Measurements from ENCODE around the gene SLC66A2.
"Not testable (repeated sequence)": the region's sequence is repeated elsewhere in the genome, so short reads cannot be mapped to it uniquely, and the experiment has no call there.

SLC66A2 gene
- total RNA-seq = 32.1 to 43.7 (median 33.2) reads per million in 3 donors

- Histone ChIP-seq H3K4me3 (ENCODE audit: insufficient read depth, low read depth, low read length, poor library complexity, severe bottlenecking) (peak within 1 kb of the TSS; percentile 78), H3K9me3 (ENCODE audit: control insufficient read depth, low read length) (no peaks in the 10 kb centered on the region), H3K36me3 (ENCODE audit: control insufficient read depth, insufficient read depth, low read length) (no peaks in the 10 kb centered on the region), H3K4me1 (ENCODE audit: control insufficient read depth, insufficient read depth, low read length, poor library complexity, severe bottlenecking) (peaks cover 20% of the 10 kb centered on the region), H3K27ac (ENCODE audit: insufficient read depth, low read length, poor library complexity, severe bottlenecking) (peak within 1 kb of the TSS; percentile 70), H3K27me3 (replicated peaks; ENCODE audit: control insufficient read depth, insufficient read depth, low read length, poor library complexity, severe bottlenecking) (no peaks in the 10 kb centered on the region)
- DNase-seq = peak; percentile 87 to 91 (median 90)
These were observed at the start of gene SLC66A2 for GRCh38 chr18:79951545-79952455. Gene SLC66A2 (minus strand): TSS chr18:79951653. CDS start chr18:79950926, 727 bp downstream.

- Histone ChIP-seq H3K36me3 (ENCODE audit: control insufficient read depth, insufficient read depth, low read length) (no peaks in the 10 kb centered on the region), H3K27me3 (replicated peaks; ENCODE audit: control insufficient read depth, insufficient read depth, low read length, poor library complexity, severe bottlenecking) (no peaks in the 10 kb centered on the region), H3K4me1 (ENCODE audit: control insufficient read depth, insufficient read depth, low read length, poor library complexity, severe bottlenecking) (no peaks in the 10 kb centered on the region), H3K4me3 (ENCODE audit: insufficient read depth, low read depth, low read length, poor library complexity, severe bottlenecking) (no peak overlapping the region), H3K9me3 (ENCODE audit: control insufficient read depth, low read length) (no peaks in the 10 kb centered on the region), H3K27ac (ENCODE audit: insufficient read depth, low read length, poor library complexity, severe bottlenecking) (no peak overlapping the region)
- DNase-seq = no peak
These were observed 49.4 kb upstream of the SLC66A2 start for GRCh38 chr18:80000877-80001276.

- H3K36me3 ChIP-seq (ENCODE audit: control insufficient read depth, insufficient read depth, low read length); H3K4me1 ChIP-seq (ENCODE audit: control insufficient read depth, insufficient read depth, low read length, poor library complexity, severe bottlenecking); H3K9me3 ChIP-seq (ENCODE audit: control insufficient read depth, low read length); H3K27ac ChIP-seq (ENCODE audit: insufficient read depth, low read length, poor library complexity, severe bottlenecking); H3K27me3 ChIP-seq (replicated peaks; ENCODE audit: control insufficient read depth, insufficient read depth, low read length, poor library complexity, severe bottlenecking); DNase-seq; H3K4me3 ChIP-seq (ENCODE audit: insufficient read depth, low read depth, low read length, poor library complexity, severe bottlenecking): not testable (repeated sequence)
These were observed 48.2 kb upstream of the SLC66A2 start for GRCh38 chr18:79999701-80000100.

GRCh38 chr18:79991494-79991893 lies 40.0 kb upstream of the SLC66A2 start:
- Histone ChIP-seq H3K27me3 (replicated peaks; ENCODE audit: control insufficient read depth, insufficient read depth, low read length, poor library complexity, severe bottlenecking) (no peaks in the 10 kb centered on the region), H3K27ac (ENCODE audit: insufficient read depth, low read length, poor library complexity, severe bottlenecking) (no peak overlapping the region), H3K36me3 (ENCODE audit: control insufficient read depth, insufficient read depth, low read length) (no peaks in the 10 kb centered on the region), H3K9me3 (ENCODE audit: control insufficient read depth, low read length) (no peaks in the 10 kb centered on the region), H3K4me1 (ENCODE audit: control insufficient read depth, insufficient read depth, low read length, poor library complexity, severe bottlenecking) (peaks cover 10% of the 10 kb centered on the region), H3K4me3 (ENCODE audit: insufficient read depth, low read depth, low read length, poor library complexity, severe bottlenecking) (no peak overlapping the region)
- no peak for DNase-seq

- peaks cover 5% of the 10 kb centered on the region for H3K36me3 ChIP-seq (ENCODE audit: control insufficient read depth, insufficient read depth, low read length)
- H3K4me3 ChIP-seq (ENCODE audit: insufficient read depth, low read depth, low read length, poor library complexity, severe bottlenecking) = peak overlapping the region; percentile 82
- H3K9me3 ChIP-seq (ENCODE audit: control insufficient read depth, low read length) = no peaks in the 10 kb centered on the region
- DNase-seq = no peak
- H3K4me1 ChIP-seq (ENCODE audit: control insufficient read depth, insufficient read depth, low read length, poor library complexity, severe bottlenecking) = peaks cover 10% of the 10 kb centered on the region
- peak overlapping the region; percentile 91 for H3K27ac ChIP-seq (ENCODE audit: insufficient read depth, low read length, poor library complexity, severe bottlenecking)
- H3K27me3 ChIP-seq (replicated peaks; ENCODE audit: control insufficient read depth, insufficient read depth, low read length, poor library complexity, severe bottlenecking) = no peaks in the 10 kb centered on the region
These were observed 37.7 kb upstream of the SLC66A2 start for GRCh38 chr18:79989195-79989497.

- peak within 1 kb of the TSS; percentile 91 for H3K27ac ChIP-seq (ENCODE audit: insufficient read depth, low read length, poor library complexity, severe bottlenecking)
- H3K4me3 ChIP-seq (ENCODE audit: insufficient read depth, low read depth, low read length, poor library complexity, severe bottlenecking) = peak within 1 kb of the TSS; percentile 82
- no peaks in the 10 kb centered on the region for H3K27me3 ChIP-seq (replicated peaks; ENCODE audit: control insufficient read depth, insufficient read depth, low read length, poor library complexity, severe bottlenecking)
- DNase-seq = peak; percentile 65 to 74 (median 71)
- no peaks in the 10 kb centered on the region for H3K9me3 ChIP-seq (ENCODE audit: control insufficient read depth, low read length)
- H3K36me3 ChIP-seq (ENCODE audit: control insufficient read depth, insufficient read depth, low read length) = peaks cover 5% of the 10 kb centered on the region
- peaks cover 10% of the 10 kb centered on the region for H3K4me1 ChIP-seq (ENCODE audit: control insufficient read depth, insufficient read depth, low read length, poor library complexity, severe bottlenecking)
These were observed 37.2 kb upstream of the SLC66A2 start, which contains the start of gene TXNL4A for GRCh38 chr18:79988451-79989194. Gene TXNL4A (minus strand): TSS chr18:79988563. CDS start chr18:79988392, 171 bp downstream.

- Histone ChIP-seq H3K27ac (ENCODE audit: insufficient read depth, low read length, poor library complexity, severe bottlenecking) (peak overlapping the region; percentile 91), H3K4me1 (ENCODE audit: control insufficient read depth, insufficient read depth, low read length, poor library complexity, severe bottlenecking) (peaks cover 10% of the 10 kb centered on the region), H3K9me3 (ENCODE audit: control insufficient read depth, low read length) (no peaks in the 10 kb centered on the region), H3K4me3 (ENCODE audit: insufficient read depth, low read depth, low read length, poor library complexity, severe bottlenecking) (peak overlapping the region; percentile 82), H3K36me3 (ENCODE audit: control insufficient read depth, insufficient read depth, low read length) (peaks cover 5% of the 10 kb centered on the region), H3K27me3 (replicated peaks; ENCODE audit: control insufficient read depth, insufficient read depth, low read length, poor library complexity, severe bottlenecking) (no peaks in the 10 kb centered on the region)
- peak; percentile 41 to 54 (median 42) for DNase-seq
These were observed 36.6 kb upstream of the SLC66A2 start for GRCh38 chr18:79988071-79988450.

- Histone ChIP-seq H3K27ac (ENCODE audit: insufficient read depth, low read length, poor library complexity, severe bottlenecking) (peak overlapping the region; percentile 91), H3K9me3 (ENCODE audit: control insufficient read depth, low read length) (no peaks in the 10 kb centered on the region), H3K36me3 (ENCODE audit: control insufficient read depth, insufficient read depth, low read length) (peaks cover 5% of the 10 kb centered on the region), H3K4me1 (ENCODE audit: control insufficient read depth, insufficient read depth, low read length, poor library complexity, severe bottlenecking) (peaks cover 10% of the 10 kb centered on the region), H3K4me3 (ENCODE audit: insufficient read depth, low read depth, low read length, poor library complexity, severe bottlenecking) (peak overlapping the region; percentile 82), H3K27me3 (replicated peaks; ENCODE audit: control insufficient read depth, insufficient read depth, low read length, poor library complexity, severe bottlenecking) (no peaks in the 10 kb centered on the region)
- DNase-seq = no peak
These were observed 36.1 kb upstream of the SLC66A2 start for GRCh38 chr18:79987566-79987965.

- Histone ChIP-seq H3K4me3 (ENCODE audit: insufficient read depth, low read depth, low read length, poor library complexity, severe bottlenecking) (no peak overlapping the region), H3K4me1 (ENCODE audit: control insufficient read depth, insufficient read depth, low read length, poor library complexity, severe bottlenecking) (peaks cover 10% of the 10 kb centered on the region), H3K9me3 (ENCODE audit: control insufficient read depth, low read length) (no peaks in the 10 kb centered on the region), H3K27ac (ENCODE audit: insufficient read depth, low read length, poor library complexity, severe bottlenecking) (no peak overlapping the region), H3K36me3 (ENCODE audit: control insufficient read depth, insufficient read depth, low read length) (peaks cover 5% of the 10 kb centered on the region), H3K27me3 (replicated peaks; ENCODE audit: control insufficient read depth, insufficient read depth, low read length, poor library complexity, severe bottlenecking) (no peaks in the 10 kb centered on the region)
- no peak for DNase-seq
These were observed 35.3 kb upstream of the SLC66A2 start for GRCh38 chr18:79986726-79987125.

- H3K27me3 ChIP-seq (replicated peaks; ENCODE audit: control insufficient read depth, insufficient read depth, low read length, poor library complexity, severe bottlenecking) = no peaks in the 10 kb centered on the region
- H3K9me3 ChIP-seq (ENCODE audit: control insufficient read depth, low read length) = no peaks in the 10 kb centered on the region
- H3K4me1 ChIP-seq (ENCODE audit: control insufficient read depth, insufficient read depth, low read length, poor library complexity, severe bottlenecking) = peaks cover 13% of the 10 kb centered on the region
- H3K4me3 ChIP-seq (ENCODE audit: insufficient read depth, low read depth, low read length, poor library complexity, severe bottlenecking) = no peak overlapping the region
- no peak for DNase-seq
- peaks cover 5% of the 10 kb centered on the region for H3K36me3 ChIP-seq (ENCODE audit: control insufficient read depth, insufficient read depth, low read length)
- H3K27ac ChIP-seq (ENCODE audit: insufficient read depth, low read length, poor library complexity, severe bottlenecking) = no peak overlapping the region
These were observed 33.7 kb upstream of the SLC66A2 start for GRCh38 chr18:79985172-79985571.
